HEK293 (cell line): Measurements from ENCODE around the gene SLAMF6.

Source experiments
- CTCF ChIA-PET: fragments of 350-600 bp; formaldehyde crosslinking; extraction: SDS; loops from one replicate; lab custom pipeline; 2021; ENCODE audit warnings: antibody characterized with exemption; lab: Yijun Ruan, JAX
- POLR2A ChIA-PET: fragments of 300-600 bp; formaldehyde crosslinking; extraction: SDS; loops from one replicate; lab custom pipeline; 2020; ENCODE audit warnings: antibody characterized with exemption, inconsistent platforms; lab: Yijun Ruan, JAX
- H3K27ac ChIP-seq: fragments of 200-500 bp; sonication (Bioruptor generic); 2 replicates; pipeline ENCODE4 v1.5.1; 2014; ENCODE audit warnings: low read depth, low read length, control low read depth, inconsistent platforms; ENCODE audit errors: extremely low read depth
- H3K36me3 ChIP-seq, 2 experiments: fragments of 200-500 bp in 1 of 2; sonication (Bioruptor generic) in 1 of 2; 1 replicate in 1 of 2; 2 replicates in 1 of 2; pipeline ENCODE4 v1.5.1; 2014 to 2017; ENCODE audit warnings: inconsistent platforms in 2 of 2, low read length in 2 of 2; ENCODE audit not compliant: control insufficient read depth in 2 of 2, insufficient read depth in 1 of 2
- H3K4me1 ChIP-seq: fragments of 200-500 bp; sonication (Bioruptor generic); 2 replicates; pipeline ENCODE4 v1.5.1; 2014; ENCODE audit warnings: mild to moderate bottlenecking, low read length, inconsistent platforms; ENCODE audit not compliant: control insufficient read depth, insufficient read depth
- H3K4me3 ChIP-seq: 2 replicates; pipeline ENCODE4 v1.5.1; 2011; ENCODE audit warnings: low read depth, mild to moderate bottlenecking, control low read depth, low read length, moderate library complexity
- H3K9me3 ChIP-seq: fragments of 200-500 bp; sonication (Bioruptor generic); 2 replicates; pipeline ENCODE4 v1.5.1; 2014; ENCODE audit warnings: low read depth, low read length, inconsistent platforms; ENCODE audit not compliant: control insufficient read depth, insufficient read depth
- GLIS2 ChIP-seq: fragments of 450-650 bp; formaldehyde crosslinking; IDR thresholded peaks from 2 replicates; pipeline ENCODE4 v1.5.1; 2016; ENCODE audit warnings: missing biosample characterization, missing genetic modification characterization
- IKZF3 ChIP-seq: fragments of 450-650 bp; IDR thresholded peaks from 2 replicates; pipeline ENCODE4 v1.5.0; 2018; ENCODE audit warnings: missing biosample characterization, mild to moderate bottlenecking, missing genetic modification characterization, moderate library complexity
- KLF8 ChIP-seq: fragments of 450-650 bp; formaldehyde crosslinking; IDR thresholded peaks from 2 replicates; pipeline ENCODE4 v1.5.1; 2016; ENCODE audit warnings: missing biosample characterization, missing genetic modification characterization
- PRDM6 ChIP-seq: fragments of 450-650 bp; formaldehyde crosslinking; IDR thresholded peaks from 2 replicates; pipeline ENCODE4 v1.5.1; 2017; ENCODE audit warnings: missing biosample characterization, missing genetic modification characterization
- ZBTB20 ChIP-seq: fragments of 450-650 bp; formaldehyde crosslinking; IDR thresholded peaks from 2 replicates; pipeline ENCODE4 v1.5.1; 2016; ENCODE audit warnings: missing biosample characterization, missing genetic modification characterization
- ZBTB6 ChIP-seq: fragments of 450-650 bp; formaldehyde crosslinking; IDR thresholded peaks from 2 replicates; pipeline ENCODE4 v1.5.1; 2017; ENCODE audit warnings: missing biosample characterization, missing genetic modification characterization
- ZNF10 ChIP-seq: fragments of 450-650 bp; formaldehyde crosslinking; IDR thresholded peaks from 2 replicates; pipeline ENCODE4 v1.5.1; 2017; ENCODE audit warnings: missing biosample characterization, missing genetic modification characterization
- ZNF155 ChIP-seq: fragments of 450-650 bp; formaldehyde crosslinking; IDR thresholded peaks from 2 replicates; pipeline ENCODE4 v1.5.1; 2016; ENCODE audit warnings: missing biosample characterization, missing genetic modification characterization
- ZNF202 ChIP-seq: fragments of 450-650 bp; formaldehyde crosslinking; IDR thresholded peaks from 2 replicates; pipeline ENCODE4 v1.5.1; 2016; ENCODE audit warnings: missing biosample characterization, missing genetic modification characterization, borderline replicate concordance
- ZNF324 ChIP-seq: fragments of 450-650 bp; formaldehyde crosslinking; IDR thresholded peaks from 2 replicates; pipeline ENCODE4 v1.5.1; 2016; ENCODE audit warnings: missing biosample characterization, missing genetic modification characterization
- ZNF398 ChIP-seq: fragments of 450-650 bp; formaldehyde crosslinking; IDR thresholded peaks from 2 replicates; pipeline ENCODE4 v1.5.1; 2017; ENCODE audit warnings: missing biosample characterization, missing genetic modification characterization
- ZNF530 ChIP-seq: fragments of 450-650 bp; formaldehyde crosslinking; IDR thresholded peaks from 2 replicates; pipeline ENCODE4 v1.5.1; 2016; ENCODE audit warnings: low read depth, missing biosample characterization, missing genetic modification characterization
- ZNF548 ChIP-seq: fragments of 450-650 bp; formaldehyde crosslinking; IDR thresholded peaks from 2 replicates; pipeline ENCODE4 v1.5.1; 2016; ENCODE audit warnings: missing biosample characterization, missing genetic modification characterization
- ZNF555 ChIP-seq: fragments of 450-650 bp; formaldehyde crosslinking; conservative IDR thresholded peaks from 2 replicates; pipeline ENCODE4 v1.5.1; 2017; ENCODE audit warnings: missing biosample characterization, mild to moderate bottlenecking, missing genetic modification characterization, inconsistent platforms
- ZNF560 ChIP-seq: fragments of 450-650 bp; formaldehyde crosslinking; IDR thresholded peaks from 2 replicates; pipeline ENCODE4 v1.5.1; 2017; ENCODE audit warnings: missing biosample characterization, missing genetic modification characterization, borderline replicate concordance
- ZNF830 ChIP-seq: fragments of 450-650 bp; IDR thresholded peaks from 2 replicates; pipeline ENCODE4 v1.5.0; 2018; ENCODE audit warnings: missing biosample characterization, missing genetic modification characterization, low read depth, mild to moderate bottlenecking, moderate library complexity
- TF ChIP-seq, protein P1 (sequence below): fragments of 450-650 bp; formaldehyde crosslinking; IDR thresholded peaks from 2 replicates; pipeline ENCODE4 v1.5.1; 2016; ENCODE audit warnings: missing biosample characterization, missing genetic modification characterization

The SLAMF6 gene

GRCh38 chr1:160454371-160455152 is 68.5 kb downstream of the SLAMF6 start:
- ChIA-PET POLR2A (no interaction called here), CTCF (interaction anchor here (0.6 kb wide), 1 partner anchor 345 kb away, joined by 3 read pairs; no protein-coding TSS in a partner anchor)
- Histone ChIP-seq H3K9me3 (no peaks in the 10 kb centered on the region), H3K4me3 (no peak overlapping the region), H3K36me3 (no peaks in the 10 kb centered on the region), H3K4me1 (no peaks in the 10 kb centered on the region), H3K27ac (no peak overlapping the region)
- TF ChIP-seq PRDM6 (tag by site-specific recombination) (no peak), ZNF324 (tag by site-specific recombination) (no peak), ZNF155 (no peak), ZNF530 (tag by site-specific recombination) (no peak), GLIS2 (no peak), ZNF398 (tag by site-specific recombination) (no peak), KLF8 (no peak), ZNF202 (tag by site-specific recombination) (no peak), ZNF830 (tag by site-specific recombination) (no peak)

DNA sequence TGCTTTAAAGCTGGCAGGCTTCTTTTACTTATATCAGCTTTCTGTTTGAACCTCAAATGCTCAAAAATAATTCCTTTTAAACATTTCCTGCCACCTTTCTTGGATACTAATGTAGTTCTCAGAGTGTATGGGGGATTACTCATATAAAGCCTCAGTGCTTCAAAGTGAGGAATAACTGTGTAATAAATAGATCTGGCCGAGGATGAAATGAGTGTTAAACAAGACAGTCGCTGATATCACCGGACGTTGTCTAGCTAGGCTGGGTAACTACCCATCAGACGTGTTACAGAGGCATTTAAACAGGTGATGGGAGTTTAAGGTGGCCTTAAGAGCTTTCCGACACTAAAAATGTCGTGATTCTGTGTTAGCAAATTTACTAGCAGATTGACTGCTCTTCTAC is 69.6 kb downstream of the SLAMF6 start:
- no peak overlapping the region for H3K27ac ChIP-seq
- H3K36me3 ChIP-seq, result no peaks in the 10 kb centered on the region
- POLR2A ChIA-PET, result no interaction called here
- H3K4me3 ChIP-seq, result no peak overlapping the region
- CTCF ChIA-PET, result no interaction called here
- H3K4me1 ChIP-seq, result no peaks in the 10 kb centered on the region
- H3K9me3 ChIP-seq, result no peaks in the 10 kb centered on the region
- TF ChIP-seq ZNF560 (tag by site-specific recombination), result no peak
- TF ChIP-seq ZBTB6 (tag by site-specific recombination), result no peak
- no peak for TF ChIP-seq ZNF10
- TF ChIP-seq ZBTB20, result no peak
- no peak for TF ChIP-seq IKZF3
- TF ChIP-seq, protein P1, sequence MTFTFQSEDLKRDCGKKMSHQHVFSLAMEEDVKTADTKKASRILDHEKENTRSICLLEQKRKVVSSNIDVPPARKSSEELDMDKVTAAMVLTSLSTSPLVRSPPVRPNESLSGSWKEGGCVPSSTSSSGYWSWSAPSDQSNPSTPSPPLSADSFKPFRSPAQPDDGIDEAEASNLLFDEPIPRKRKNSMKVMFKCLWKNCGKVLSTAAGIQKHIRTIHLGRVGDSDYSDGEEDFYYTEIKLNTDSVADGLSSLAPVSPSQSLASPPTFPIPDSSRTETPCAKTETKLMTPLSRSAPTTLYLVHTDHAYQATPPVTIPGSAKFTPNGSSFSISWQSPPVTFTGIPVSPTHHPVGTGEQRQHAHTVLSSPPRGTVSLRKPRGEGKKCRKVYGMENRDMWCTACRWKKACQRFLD, result no peak
- TF ChIP-seq ZNF555 (tag by site-specific recombination), result no peak
- no peak for TF ChIP-seq ZNF548 (tag by site-specific recombination)
